Heart left ventricle (tissue), 13 donors: Measurements from ENCODE around the gene TXNDC2.

ENCODE experiments used
- CTCF ChIP-seq, 12 donors: fragments of 200-600 bp; sonication (generic) in 4 of 12; IDR thresholded peaks; one replicate each; pipeline versions ENCODE4 v1.5.0 to v1.8.0; 2018 to 2022; ENCODE audit warnings: antibody characterized with exemption in 12 of 12, mild to moderate bottlenecking in 5 of 12
- POLR2A ChIP-seq, 2 donors: fragments of 450-650 bp; IDR thresholded peaks; one replicate each; pipeline ENCODE4 v1.6.1; 2017; ENCODE audit warnings: antibody characterized with exemption in 2 of 2, mild to moderate bottlenecking in 2 of 2, moderate library complexity in 2 of 2
- donor health status: ischemic (EF 13 %, LVEDD 7.1; RV severe dilation, severe dysfunction).
- donor health status: DM: no; HTN: yes; CAD: no.
- donor health status: DM: no; HTN: no; CAD: no.
- donor health status: ischemic (EF 25% LVEDD 6.9; RV normal size, moderate dysfunction).
- donor health status: ischemic (EF 25% LVEDD 5.7; RV mildly dilated, moderate dysfunction).
- donor health status: ischemic (EF 35%, LVEDD 5.7; RV mildly dilated, moderate dysfunction).
- donor health status: nonischemic (EF 11% LVEDD 7.7; RV severe dilation, severe dysfunction).
- donor health status: DM: yes; HTN: yes; CAD: no.
- donor health status: PGD.
- donor health status: ischemic (EF 29% LVEDD 5.4; RV normal size, mild dysfunction).
- donor health status: nonischemic (EF 23%, LVEDD 6.1; RV moderate dilation, normal function).

GRCh38 chr18:9872823-9873222, 12.9 kb upstream of the TXNDC2 start:
- TF ChIP-seq CTCF (IDR thresholded peaks at IDR 0.05) (no peak), POLR2A (IDR thresholded peaks at IDR 0.05) (no peak)
